Measurements from ENCODE around the gene RGS12.
"Not testable (repeated sequence)": the region's sequence is repeated elsewhere in the genome, so short reads cannot be mapped to it uniquely, and the experiment has no call there.

The RGS12 gene

GRCh38 chr4:3294401-3295241 is 1.8 kb downstream of the RGS12 start:
- DNase-seq (ENCODE audit: low read depth, low spot score): no peak

- no peak for DNase-seq (ENCODE audit: low read depth, low spot score)
Observed at GRCh38 chr4:3295837-3296624, 3.2 kb downstream of the RGS12 start.

- no peak for DNase-seq (ENCODE audit: low read depth, low spot score)
Observed at GRCh38 chr4:3296651-3297050, 3.8 kb downstream of the RGS12 start.

- no peak for DNase-seq (ENCODE audit: low read depth, low spot score)
Observed at GRCh38 chr4:3297066-3297859, 4.4 kb downstream of the RGS12 start.

- DNase-seq (ENCODE audit: low read depth, low spot score): no peak
Observed at GRCh38 chr4:3299122-3299975, 6.5 kb downstream of the RGS12 start.

GRCh38 chr4:3299976-3300671 is 7.3 kb downstream of the RGS12 start:
- no peak for DNase-seq (ENCODE audit: low read depth, low spot score)

- not testable (repeated sequence) for DNase-seq (ENCODE audit: low read depth, low spot score)
Observed at GRCh38 chr4:3300882-3301281, 8.1 kb downstream of the RGS12 start.

GRCh38 chr4:3301450-3302172 is 8.8 kb downstream of the RGS12 start:
- no peak for DNase-seq (ENCODE audit: low read depth, low spot score)

GRCh38 chr4:3302173-3302785 is 9.5 kb downstream of the RGS12 start:
- DNase-seq (ENCODE audit: low read depth, low spot score): peak; percentile 52

- DNase-seq (ENCODE audit: low read depth, low spot score): no peak
Observed at GRCh38 chr4:3302786-3303564, 10.2 kb downstream of the RGS12 start.

- DNase-seq (ENCODE audit: low read depth, low spot score): no peak
Observed at GRCh38 chr4:3303565-3303824, 10.7 kb downstream of the RGS12 start.

GRCh38 chr4:3303923-3304710 is 11.3 kb downstream of the RGS12 start:
- DNase-seq (ENCODE audit: low read depth, low spot score): no peak

- no peak for DNase-seq (ENCODE audit: low read depth, low spot score)
Observed at GRCh38 chr4:3304831-3305609, 12.2 kb downstream of the RGS12 start.

GRCh38 chr4:3305610-3306371 is 13.0 kb downstream of the RGS12 start:
- no peak for DNase-seq (ENCODE audit: low read depth, low spot score)

GRCh38 chr4:3306450-3306849 is 13.6 kb downstream of the RGS12 start:
- DNase-seq (ENCODE audit: low read depth, low spot score): no peak

- no peak for DNase-seq (ENCODE audit: low read depth, low spot score)
Observed at GRCh38 chr4:3307060-3307459, 14.2 kb downstream of the RGS12 start.

GRCh38 chr4:3307486-3307885 is 14.7 kb downstream of the RGS12 start:
- no peak for DNase-seq (ENCODE audit: low read depth, low spot score)
